ENCODE measurements around the gene VGLL4. TPM values are rescaled to one million over a fixed set of nuclear protein-coding genes. Genes with fewer than 3 reads are reported as not detected.

VGLL4 gene
- total RNA-seq, 1 donor = 94.2 TPM

DNA sequence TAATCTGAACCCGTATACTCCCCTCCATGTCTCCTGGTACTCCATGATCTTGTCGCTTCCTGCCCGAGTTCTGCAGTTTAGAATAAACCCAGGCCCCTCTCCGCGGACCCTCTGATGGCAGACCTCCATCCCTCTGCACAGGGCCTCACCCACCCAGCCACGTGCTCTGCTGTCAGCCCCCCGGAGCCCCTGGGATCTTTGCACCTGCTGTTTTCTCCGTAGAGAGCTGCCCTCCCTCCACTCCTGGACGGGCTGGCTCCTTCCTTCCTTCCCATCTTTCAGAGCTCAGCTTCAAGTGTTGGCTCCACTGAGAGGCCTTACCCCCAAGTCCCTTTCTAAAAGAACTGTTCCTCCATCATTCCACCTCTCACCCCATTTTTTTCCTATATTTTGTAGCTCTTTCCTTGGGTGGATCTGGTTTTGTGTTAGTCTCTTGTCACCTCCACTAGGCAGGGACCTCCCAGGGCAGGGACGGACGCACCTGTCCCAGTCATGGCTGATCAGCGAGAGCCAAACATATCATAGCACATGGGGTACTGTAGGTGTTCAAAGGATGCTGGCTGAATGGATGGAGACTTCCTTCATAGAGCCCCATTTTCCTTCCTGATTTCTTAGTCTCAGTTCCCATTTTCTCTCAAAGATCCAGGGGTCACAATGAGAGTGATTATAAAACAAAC, 106.6 kb downstream of the VGLL4 start:
- no peak overlapping the region for H3K4me3 ChIP-seq (ENCODE audit: low read depth, low read length)
- DNase-seq (ENCODE audit: low read depth) = no peak
- TF ChIP-seq, protein P1, sequence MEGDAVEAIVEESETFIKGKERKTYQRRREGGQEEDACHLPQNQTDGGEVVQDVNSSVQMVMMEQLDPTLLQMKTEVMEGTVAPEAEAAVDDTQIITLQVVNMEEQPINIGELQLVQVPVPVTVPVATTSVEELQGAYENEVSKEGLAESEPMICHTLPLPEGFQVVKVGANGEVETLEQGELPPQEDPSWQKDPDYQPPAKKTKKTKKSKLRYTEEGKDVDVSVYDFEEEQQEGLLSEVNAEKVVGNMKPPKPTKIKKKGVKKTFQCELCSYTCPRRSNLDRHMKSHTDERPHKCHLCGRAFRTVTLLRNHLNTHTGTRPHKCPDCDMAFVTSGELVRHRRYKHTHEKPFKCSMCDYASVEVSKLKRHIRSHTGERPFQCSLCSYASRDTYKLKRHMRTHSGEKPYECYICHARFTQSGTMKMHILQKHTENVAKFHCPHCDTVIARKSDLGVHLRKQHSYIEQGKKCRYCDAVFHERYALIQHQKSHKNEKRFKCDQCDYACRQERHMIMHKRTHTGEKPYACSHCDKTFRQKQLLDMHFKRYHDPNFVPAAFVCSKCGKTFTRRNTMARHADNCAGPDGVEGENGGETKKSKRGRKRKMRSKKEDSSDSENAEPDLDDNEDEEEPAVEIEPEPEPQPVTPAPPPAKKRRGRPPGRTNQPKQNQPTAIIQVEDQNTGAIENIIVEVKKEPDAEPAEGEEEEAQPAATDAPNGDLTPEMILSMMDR (IDR thresholded peaks at IDR 0.05; ENCODE audit: insufficient read depth, low read length) = no peak

DNA sequence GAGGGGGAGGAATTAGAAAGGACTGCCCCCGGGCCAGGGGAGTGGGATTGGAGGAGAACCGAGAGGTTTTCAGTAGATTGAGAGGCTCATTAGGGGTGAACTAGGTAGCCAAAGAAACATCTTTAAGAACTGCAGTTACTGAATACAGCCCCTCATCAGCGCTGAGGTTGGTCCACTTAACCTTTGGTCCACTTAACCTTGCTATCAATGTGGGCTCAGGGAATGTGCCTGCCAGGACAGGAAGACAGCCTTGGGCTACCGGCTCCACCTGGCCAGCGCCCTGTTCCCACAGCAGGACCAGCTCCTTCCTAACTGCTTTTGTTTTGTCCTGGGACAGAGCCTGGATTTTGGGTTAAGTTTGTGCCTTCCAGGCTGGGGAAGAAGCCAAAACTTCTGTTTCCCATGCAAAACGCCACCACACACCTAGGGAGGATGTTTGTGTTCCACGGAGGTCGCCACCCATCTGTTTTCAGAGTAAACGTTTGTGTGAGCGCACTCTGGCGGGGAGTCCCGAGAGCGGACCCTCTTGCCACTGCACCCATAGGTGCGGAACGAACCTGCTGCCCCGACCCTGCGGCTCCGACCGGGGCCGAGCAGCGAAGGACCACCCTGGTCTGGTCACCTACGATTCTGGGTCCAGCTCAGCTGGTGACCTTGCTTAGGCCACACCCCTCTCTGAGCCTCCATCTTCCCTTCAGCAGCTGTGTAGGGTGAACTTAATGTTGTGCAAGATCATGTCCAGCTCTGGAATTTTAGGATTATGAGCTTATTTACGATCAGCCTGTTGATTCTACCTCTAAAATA, 107.4 kb downstream of the VGLL4 start:
- H3K4me3 ChIP-seq (ENCODE audit: low read depth, low read length) = no peak overlapping the region
- TF ChIP-seq, protein P1 (IDR thresholded peaks at IDR 0.05; ENCODE audit: insufficient read depth, low read length) = no peak
- no peak for DNase-seq (ENCODE audit: low read depth)

DNA sequence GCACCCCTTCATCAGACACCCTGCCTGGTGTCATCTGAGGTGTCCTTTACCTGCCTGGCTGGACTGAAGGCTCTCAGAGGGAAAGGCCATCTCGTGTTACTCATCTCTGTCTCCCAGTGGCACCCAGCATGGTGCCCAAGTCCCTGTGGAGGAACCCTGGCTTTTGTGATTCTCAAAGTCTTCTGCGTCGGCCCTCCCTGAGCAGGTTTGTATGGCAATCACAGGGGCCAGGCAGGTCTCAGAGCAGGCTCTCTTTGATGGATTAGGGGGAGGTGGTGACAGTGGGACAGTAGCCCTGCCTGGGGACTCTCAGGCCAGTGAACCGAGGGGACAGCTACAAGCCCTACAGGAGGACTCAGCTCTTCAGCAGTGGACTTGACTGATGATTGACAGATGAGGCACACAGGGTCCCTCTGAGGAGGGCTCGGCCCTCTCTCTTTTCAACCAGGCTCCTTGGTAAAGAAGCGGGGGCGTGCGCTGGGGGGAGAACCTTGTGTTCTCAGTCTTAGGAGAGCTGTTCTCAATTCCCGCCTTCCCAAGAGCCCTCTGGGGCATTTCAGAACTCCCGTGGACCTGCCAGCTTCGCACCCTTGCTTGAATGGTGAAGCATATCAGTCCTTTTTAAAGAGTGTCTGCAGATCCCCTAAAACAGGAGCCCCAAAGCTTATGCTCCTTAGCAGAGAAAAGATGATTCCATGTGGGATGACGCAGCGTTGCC, 108.3 kb downstream of the VGLL4 start:
- no peak overlapping the region for H3K4me3 ChIP-seq (ENCODE audit: low read depth, low read length)
- DNase-seq (ENCODE audit: low read depth) = no peak
- TF ChIP-seq, protein P1 (IDR thresholded peaks at IDR 0.05; ENCODE audit: insufficient read depth, low read length) = no peak

DNA sequence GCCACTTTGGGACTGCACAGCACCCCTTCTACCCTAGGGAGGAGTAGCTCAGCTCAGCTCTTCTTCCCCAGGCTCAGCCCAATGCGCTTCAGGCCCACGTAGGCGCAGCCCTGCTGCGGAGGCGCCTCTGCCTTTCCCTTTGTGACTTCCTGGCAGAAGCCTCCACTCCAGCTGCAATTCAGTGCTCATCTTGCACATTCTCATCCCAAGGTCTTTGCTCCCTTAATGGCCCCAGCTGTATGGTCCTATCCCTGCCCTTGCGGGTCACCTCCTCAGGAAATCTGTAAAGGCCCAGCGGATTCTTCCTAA, 109.0 kb downstream of the VGLL4 start:
- TF ChIP-seq, protein P1 (IDR thresholded peaks at IDR 0.05; ENCODE audit: insufficient read depth, low read length) = no peak

DNA sequence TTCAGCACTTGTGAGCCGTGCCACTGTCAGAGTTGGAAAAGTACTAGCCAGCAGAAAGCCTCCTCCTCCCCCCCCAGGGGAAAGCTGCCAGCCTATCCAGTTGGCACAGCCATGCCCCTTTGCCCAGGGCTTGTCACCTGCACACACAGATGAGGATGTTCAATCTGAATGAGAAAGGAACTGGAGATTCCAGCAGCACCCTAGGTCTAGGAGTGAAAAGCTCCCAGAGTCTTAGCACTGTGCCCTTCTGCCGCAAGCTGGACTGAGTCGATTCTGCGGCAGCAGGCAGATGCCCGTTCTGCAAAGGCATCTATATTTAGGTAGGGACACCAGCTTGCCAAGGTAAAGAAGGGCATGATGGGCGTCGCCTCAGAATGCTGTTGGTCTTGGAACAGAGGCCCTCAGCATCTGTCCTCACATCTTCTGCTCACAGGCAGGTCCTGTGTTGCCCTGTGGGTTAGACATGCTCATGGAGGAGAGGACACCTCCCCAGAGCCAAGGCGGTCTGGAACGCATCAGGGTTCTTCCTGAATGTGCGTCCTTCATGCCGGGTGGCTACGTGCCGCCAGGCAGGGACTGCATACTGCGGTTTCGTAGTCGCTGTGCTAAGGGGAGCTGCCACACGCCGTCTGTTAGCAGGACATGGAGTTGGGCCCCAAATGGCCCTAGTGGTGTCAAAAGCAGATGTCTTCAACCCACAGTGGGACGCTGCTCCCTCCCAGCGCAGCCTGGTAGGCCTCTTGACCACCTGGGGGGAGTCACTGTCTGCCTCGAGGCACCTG, 109.5 kb downstream of the VGLL4 start:
- DNase-seq (ENCODE audit: low read depth) = no peak
- no peak overlapping the region for H3K4me3 ChIP-seq (ENCODE audit: low read depth, low read length)
- TF ChIP-seq, protein P1 (IDR thresholded peaks at IDR 0.05; ENCODE audit: insufficient read depth, low read length) = no peak

More for the DNA sequence above, 109.0 kb downstream of the VGLL4 start:
- no peak overlapping the region for H3K4me3 ChIP-seq (ENCODE audit: low read depth, low read length)
- DNase-seq (ENCODE audit: low read depth) = no peak

DNA sequence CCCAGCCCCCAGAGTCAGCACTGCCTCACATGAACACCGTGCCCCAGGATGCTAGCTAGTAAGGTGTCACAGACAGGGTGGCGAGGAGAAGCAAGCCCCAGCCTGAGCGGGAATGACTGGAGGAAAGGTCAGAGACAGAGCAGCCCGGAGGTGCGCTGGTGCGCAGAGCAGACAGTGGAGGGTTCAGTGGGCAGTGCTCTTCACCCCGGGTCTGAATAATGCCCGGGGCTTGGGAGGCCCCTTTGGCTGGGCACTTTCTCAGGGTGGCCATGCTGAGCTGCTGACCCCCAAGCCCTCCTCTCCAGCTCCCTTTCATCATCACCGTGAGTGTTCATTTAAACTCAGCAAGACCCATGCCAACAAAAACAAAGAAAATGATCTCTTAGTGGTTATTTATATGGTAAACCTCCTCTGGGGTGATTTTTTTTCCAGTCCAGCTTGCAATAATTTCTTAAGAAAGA, 110.8 kb downstream of the VGLL4 start:
- TF ChIP-seq, protein P1 (IDR thresholded peaks at IDR 0.05; ENCODE audit: insufficient read depth, low read length) = no peak
- no peak overlapping the region for H3K4me3 ChIP-seq (ENCODE audit: low read depth, low read length)
- DNase-seq (ENCODE audit: low read depth) = peak; percentile 78
